Fibroblast of skin of left quadriceps (primary cell): Measurements from ENCODE around the gene SGIP1.
A peak's percentile ranks its signal among the peaks of the same experiment; 100 is the strongest.
"Not testable (repeated sequence)": the region's sequence is repeated elsewhere in the genome, so short reads cannot be mapped to it uniquely, and the experiment has no call there.

Experiments used
- DNase-seq, 2 experiments: peaks; one replicate each; pipeline ENCODE4 v3.0.0-alpha.2; 2013; ENCODE audit warnings: low read depth in 2 of 2

Gene SGIP1

GRCh38 chr1:66681686-66682085 is 147.7 kb downstream of the SGIP1 start:
- no peak for DNase-seq

- no peak for DNase-seq
These were observed 148.2 kb downstream of the SGIP1 start for GRCh38 chr1:66682106-66682505.

- no peak for DNase-seq
These were observed 150.4 kb downstream of the SGIP1 start for GRCh38 chr1:66684353-66684752.

GRCh38 chr1:66685265-66685664 is 151.3 kb downstream of the SGIP1 start:
- DNase-seq, result no peak

- no peak for DNase-seq
These were observed 151.7 kb downstream of the SGIP1 start for GRCh38 chr1:66685670-66686069.

- DNase-seq, result no peak
These were observed 152.5 kb downstream of the SGIP1 start for GRCh38 chr1:66686406-66686805.

- DNase-seq, result no peak
These were observed 153.4 kb downstream of the SGIP1 start for GRCh38 chr1:66687358-66687757.

GRCh38 chr1:66690666-66691381 is 156.9 kb downstream of the SGIP1 start:
- DNase-seq, result no peak

- no peak for DNase-seq
These were observed 158.7 kb downstream of the SGIP1 start for GRCh38 chr1:66692681-66693080.

- DNase-seq, result no peak
These were observed 159.9 kb downstream of the SGIP1 start for GRCh38 chr1:66693856-66694255.

GRCh38 chr1:66695116-66695515 is 161.2 kb downstream of the SGIP1 start:
- DNase-seq, result no peak

GRCh38 chr1:66696771-66697170 is 162.8 kb downstream of the SGIP1 start:
- DNase-seq, result no peak

- no peak for DNase-seq
These were observed 165.3 kb downstream of the SGIP1 start for GRCh38 chr1:66699213-66699612.

- no peak for DNase-seq
These were observed 170.4 kb downstream of the SGIP1 start for GRCh38 chr1:66704177-66704875.

GRCh38 chr1:66705110-66705509 is 171.2 kb downstream of the SGIP1 start:
- DNase-seq, result peak; percentile 56 to 66

- DNase-seq, result no peak
These were observed 177.5 kb downstream of the SGIP1 start for GRCh38 chr1:66711420-66711819.

GRCh38 chr1:66712839-66713238 is 178.9 kb downstream of the SGIP1 start:
- no peak for DNase-seq

GRCh38 chr1:66723985-66724384 is 190.0 kb downstream of the SGIP1 start:
- no peak for DNase-seq

- DNase-seq, result peak; percentile 53 to 54
These were observed 192.1 kb downstream of the SGIP1 start for GRCh38 chr1:66725885-66726665.

- no peak for DNase-seq
These were observed 194.1 kb downstream of the SGIP1 start for GRCh38 chr1:66728021-66728420.

- DNase-seq, result not testable (repeated sequence)
These were observed 194.8 kb downstream of the SGIP1 start for GRCh38 chr1:66728716-66729115.

GRCh38 chr1:66729119-66729518 is 195.2 kb downstream of the SGIP1 start:
- no peak for DNase-seq

GRCh38 chr1:66729523-66729922 is 195.6 kb downstream of the SGIP1 start:
- no peak for DNase-seq
